H9 (cell line): ENCODE measurements around the gene ZNF526. TPM values are rescaled to one million over a fixed set of nuclear protein-coding genes. Genes with fewer than 3 reads are reported as not detected.

Experiments used
- DNase-seq: peaks from one replicate; pipeline ENCODE4 v3.0.0-alpha.2; 2017
- H2AFZ ChIP-seq: one replicate; pipeline ENCODE4 v1.6.1; 2013; ENCODE audit warnings: mild to moderate bottlenecking, low read length, control low read depth, moderate library complexity
- H2AK5ac ChIP-seq: 2 replicates; pipeline ENCODE4 v1.6.1; 2013; ENCODE audit warnings: low read length, control low read depth, mixed read lengths; ENCODE audit not compliant: insufficient read length
- H2BK120ac ChIP-seq: one replicate; pipeline ENCODE4 v1.6.1; 2013; ENCODE audit warnings: low read depth, mild to moderate bottlenecking, low read length, control low read depth, inconsistent platforms; ENCODE audit not compliant: poor library complexity, severe bottlenecking
- H2BK12ac ChIP-seq: 2 replicates; pipeline ENCODE4 v1.6.1; 2013; ENCODE audit warnings: low read length, control low read depth, mixed read lengths, low read depth; ENCODE audit not compliant: insufficient read length
- H2BK15ac ChIP-seq: 2 replicates; pipeline ENCODE4 v1.6.1; 2013; ENCODE audit warnings: low read depth, low read length, control low read depth
- H2BK20ac ChIP-seq: one replicate; pipeline ENCODE4 v1.6.1; 2013; ENCODE audit warnings: low read depth, mild to moderate bottlenecking, low read length, control low read depth, inconsistent platforms; ENCODE audit not compliant: poor library complexity, severe bottlenecking
- H2BK5ac ChIP-seq: 2 replicates; pipeline ENCODE4 v1.6.1; 2013; ENCODE audit warnings: low read length, control low read depth, mixed read lengths; ENCODE audit not compliant: insufficient read length
- H3K14ac ChIP-seq: 2 replicates; pipeline ENCODE4 v1.6.1; 2013; ENCODE audit warnings: low read length, control low read depth; ENCODE audit not compliant: insufficient read depth
- H3K18ac ChIP-seq: 2 replicates; pipeline ENCODE4 v1.6.1; 2013; ENCODE audit warnings: low read depth, mild to moderate bottlenecking, mixed read lengths, low read length, control low read depth; ENCODE audit not compliant: insufficient read length
- H3K23ac ChIP-seq: 2 replicates; pipeline ENCODE4 v1.6.1; 2013; ENCODE audit warnings: low read length, control low read depth, mixed read lengths, low read depth; ENCODE audit not compliant: insufficient read length
- H3K23me2 ChIP-seq: 2 replicates; pipeline ENCODE4 v1.6.1; 2013; ENCODE audit warnings: low read depth, mild to moderate bottlenecking, mixed read lengths, low read length, control low read depth; ENCODE audit not compliant: insufficient read length, poor library complexity, severe bottlenecking
- H3K27ac ChIP-seq: 2 replicates; pipeline ENCODE4 v1.5.1; 2013; ENCODE audit warnings: low read length, control low read depth, mixed read lengths, low read depth; ENCODE audit not compliant: insufficient read length
- H3K27me3 ChIP-seq: 2 replicates; pipeline ENCODE4 v1.6.1; 2013; ENCODE audit warnings: low read length, control low read depth, inconsistent platforms; ENCODE audit not compliant: insufficient read depth
- H3K4ac ChIP-seq: 2 replicates; pipeline ENCODE4 v1.6.1; 2013; ENCODE audit warnings: low read depth, mild to moderate bottlenecking, control low read depth, inconsistent platforms, low read length, moderate library complexity
- H3K4me1 ChIP-seq: 2 replicates; pipeline ENCODE4 v1.6.1; 2013; ENCODE audit warnings: low read length, control low read depth, inconsistent platforms; ENCODE audit not compliant: insufficient read depth
- H3K4me2 ChIP-seq: 2 replicates; pipeline ENCODE4 v1.6.1; 2013; ENCODE audit warnings: low read length, control low read depth, mixed read lengths; ENCODE audit not compliant: insufficient read length, insufficient read depth
- H3K56ac ChIP-seq: 2 replicates; pipeline ENCODE4 v1.6.1; 2013; ENCODE audit warnings: low read depth, mild to moderate bottlenecking, mixed read lengths, low read length, control low read depth; ENCODE audit not compliant: insufficient read length
- H3K79me1 ChIP-seq: 2 replicates; pipeline ENCODE4 v1.6.1; 2013; ENCODE audit warnings: low read depth, mild to moderate bottlenecking, moderate library complexity, low read length, control low read depth, inconsistent platforms; ENCODE audit not compliant: insufficient read depth, poor library complexity, severe bottlenecking
- H3K79me2 ChIP-seq: 2 replicates; pipeline ENCODE4 v1.6.1; 2013; ENCODE audit warnings: low read length, control low read depth, inconsistent platforms; ENCODE audit not compliant: insufficient read depth
- H3K9ac ChIP-seq: 2 replicates; pipeline ENCODE4 v1.6.1; 2013; ENCODE audit warnings: low read length, control low read depth, mixed read lengths; ENCODE audit not compliant: insufficient read length; ENCODE audit errors: extremely low read depth
- H3K9me3 ChIP-seq: one replicate; pipeline ENCODE4 v1.6.1; 2013; ENCODE audit warnings: low read depth, low read length, inconsistent platforms; ENCODE audit not compliant: control insufficient read depth
- H3T11ph ChIP-seq: one replicate; pipeline ENCODE4 v1.6.1; 2013; ENCODE audit warnings: mild to moderate bottlenecking, low read length, control low read depth, inconsistent platforms
- H4K20me1 ChIP-seq: one replicate; pipeline ENCODE4 v1.6.1; 2013; ENCODE audit not compliant: control insufficient read depth, insufficient read length, insufficient read depth
- H4K5ac ChIP-seq: 2 replicates; pipeline ENCODE4 v1.6.1; 2013; ENCODE audit warnings: low read depth, mild to moderate bottlenecking, mixed read lengths, low read length, control low read depth; ENCODE audit not compliant: insufficient read length
- H4K8ac ChIP-seq: replicated peaks from 2 replicates; pipeline ENCODE4 v1.6.1; 2013; ENCODE audit warnings: low read length, control low read depth, mixed read lengths, low read depth; ENCODE audit not compliant: insufficient read length
- H4K91ac ChIP-seq: 2 replicates; pipeline ENCODE4 v1.6.1; 2013; ENCODE audit warnings: low read depth, mild to moderate bottlenecking, moderate library complexity, mixed read lengths, low read length, control low read depth; ENCODE audit not compliant: insufficient read length
- H3K27ac Mint-ChIP-seq, 3 experiments: 2 replicates in 2 of 3; 3 replicates in 1 of 3; pipeline ENCODE4 v1.8.0; 2020 to 2021; ENCODE audit warnings: mixed read lengths in 3 of 3, mild to moderate bottlenecking in 1 of 3, moderate library complexity in 1 of 3
- H3K27me3 Mint-ChIP-seq: 2 replicates; pipeline ENCODE4 v1.8.0; 2021; ENCODE audit warnings: low read depth, mild to moderate bottlenecking, moderate library complexity, mixed read lengths
- H3K36me3 Mint-ChIP-seq, 3 experiments: 2 replicates in 2 of 3; 3 replicates in 1 of 3; pipeline ENCODE4 v1.8.0; 2020 to 2021; ENCODE audit warnings: low read depth in 3 of 3, mixed read lengths in 3 of 3; ENCODE audit not compliant: insufficient read depth in 1 of 3
- H3K4me1 Mint-ChIP-seq, 2 experiments: 2 replicates each; pipeline ENCODE4 v1.8.0; 2020; ENCODE audit warnings: mixed read lengths in 2 of 2
- H3K4me3 Mint-ChIP-seq, 2 experiments: 2 replicates in 1 of 2; 3 replicates in 1 of 2; pipeline ENCODE4 v1.8.0; 2020 to 2021; ENCODE audit warnings: mild to moderate bottlenecking in 2 of 2, mixed read lengths in 2 of 2, moderate library complexity in 1 of 2
- H3K9me3 Mint-ChIP-seq, 2 experiments: 2 replicates in 1 of 2; 3 replicates in 1 of 2; pipeline ENCODE4 v1.8.0; 2020; ENCODE audit warnings: mild to moderate bottlenecking in 2 of 2, mixed read lengths in 2 of 2, moderate library complexity in 1 of 2
- CTCF ChIP-seq: fragments of 200-600 bp; sonication (generic); conservative IDR thresholded peaks from 3 replicates; pipeline ENCODE4 v1.8.0; 2021; ENCODE audit warnings: antibody characterized with exemption, mild to moderate bottlenecking
- WGBS: extraction: QIAGEN DNeasy Blood & Tissue Kit; methylation state at CpG from one replicate; pipeline ENCODE4 v1.1.7; 2013; ENCODE audit warnings: missing lambda C conversion rate, low lambda C conversion rate, mixed read lengths; ENCODE audit not compliant: insufficient read length; ENCODE audit errors: extremely low coverage; 5-methylcytosine and 5-hydroxymethylcytosine counted together
- total RNA-seq: library from RNA; stranded (reverse); gene quantifications from 2 replicates; pipeline ENCODE4 v1.2.1, GENCODE V29; 2021

ZNF526 gene
- total RNA-seq, 1 experiment from 2014 or later, result 20.5 TPM

- peak; percentile 100 for DNase-seq
- Histone ChIP-seq H4K91ac (no peak within 1 kb of the TSS), H4K8ac (no peak within 1 kb of the TSS), H4K20me1 (no peaks in the 10 kb centered on the region), H3K14ac (no peak within 1 kb of the TSS), H4K5ac (no peak within 1 kb of the TSS), H2AFZ (no peak within 1 kb of the TSS), H2BK20ac (no peak within 1 kb of the TSS), H2BK12ac (no peak within 1 kb of the TSS), H3K9ac (peak within 1 kb of the TSS; percentile 82), H3K23me2 (peaks cover 4% of the 10 kb centered on the region), H2BK15ac (no peak within 1 kb of the TSS), H2BK5ac (no peak within 1 kb of the TSS), H3K23ac (no peak within 1 kb of the TSS), H3T11ph (no peak within 1 kb of the TSS), H3K79me2 (no peaks in the 10 kb centered on the region; the same call in 1 of the 2 replicates), H3K18ac (peak within 1 kb of the TSS; percentile 5), H2BK120ac (no peak within 1 kb of the TSS), H3K4me1 (no peaks in the 10 kb centered on the region; the same call in 1 of the 2 replicates), H3K9me3 (no peaks in the 10 kb centered on the region), H3K27me3 (no peaks in the 10 kb centered on the region), H3K27ac (no peak within 1 kb of the TSS), H3K56ac (no peak within 1 kb of the TSS), H2AK5ac (no peak within 1 kb of the TSS), H3K4ac (no peak within 1 kb of the TSS), H3K4me2 (peak within 1 kb of the TSS; percentile 96), H3K79me1 (no peaks in the 10 kb centered on the region)
- no CpG with 5 or more reads among the region's 76 CpGs for WGBS
- Mint-ChIP-seq H3K27ac (peak within 1 kb of the TSS; percentile 98 to 99 (median 99)), H3K4me1 (peaks cover 29 to 35% of the 10 kb centered on the region in 2 experiments), H3K36me3 (peaks cover 5 to 24% (median 15%) of the 10 kb centered on the region in 3 experiments; a peak in 6 of 7 replicates), H3K27me3 (no peaks in the 10 kb centered on the region; the same call in 1 of the 2 replicates), H3K9me3 (no peaks in the 10 kb centered on the region), H3K4me3 (peak within 1 kb of the TSS; percentile 88 to 95)
- TF ChIP-seq CTCF, result no peak
Observed at GRCh38 chr19:42242512-42243409, 22.6 kb downstream of the ZNF526 start, which contains the start of gene GSK3A. Gene GSK3A, minus strand, starts transcription at chr19:42242602. Its CDS starts 137 bp downstream, at chr19:42242465.
